GM13977 (cell line): Measurements from ENCODE around the gene FBXW4.

Experiments
- DNase-seq: peaks from one replicate; pipeline ENCODE4 v3.0.0; 2012; ENCODE audit warnings: low spot score
- CTCF ChIP-seq: IDR thresholded peaks from 2 replicates; pipeline ENCODE4 v1.5.1; 2012; ENCODE audit warnings: mild to moderate bottlenecking, control low read depth; ENCODE audit not compliant: insufficient read depth; ENCODE audit errors: extremely low read depth, missing control alignments
- in situ Hi-C: fragments of 300-500 bp; cut with MboI; formaldehyde crosslinking; loops from one replicate; pipeline ENCODE4 v1.12.0; 2022; ENCODE audit warnings: low sequenced_read_pairs, low pct_unique_long_range_greater_than_20kb, mixed read lengths, inconsistent platforms; ENCODE audit not compliant: unreplicated experiment

FBXW4 gene

GRCh38 chr10:101613646-101614045 is 81.3 kb downstream of the FBXW4 start:
- in situ Hi-C loops: no loop called here
- TF ChIP-seq CTCF: no peak
- no peak for DNase-seq

GRCh38 chr10:101612872-101613271 is 82.1 kb downstream of the FBXW4 start:
- DNase-seq: no peak
- in situ Hi-C loops: no loop called here
- no peak for TF ChIP-seq CTCF

GRCh38 chr10:101612086-101612485 is 82.9 kb downstream of the FBXW4 start:
- TF ChIP-seq CTCF: no peak
- no peak for DNase-seq
- in situ Hi-C loops: no loop called here

GRCh38 chr10:101611096-101611905 is 83.7 kb downstream of the FBXW4 start:
- TF ChIP-seq CTCF: no peak
- DNase-seq: no peak
- in situ Hi-C loops: no loop called here

GRCh38 chr10:101609481-101609880 is 85.5 kb downstream of the FBXW4 start:
- no peak for DNase-seq
- TF ChIP-seq CTCF: no peak
- in situ Hi-C loops: loop anchor here (10.0 kb wide), 1 partner anchor 465 kb away; no protein-coding TSS in a partner anchor

GRCh38 chr10:101607124-101607523 is 87.8 kb downstream of the FBXW4 start:
- DNase-seq: no peak
- in situ Hi-C loops: loop anchor here (10.0 kb wide), 1 partner anchor 468 kb away; no protein-coding TSS in a partner anchor
- TF ChIP-seq CTCF: no peak
